Stimulated activated CD8-positive, alpha-beta memory T cell treated with anti-CD3 and anti-CD28 coated beads, Interleukin-4, amount 100 ng/mL, for 4 hours (primary cell): Measurements from ENCODE around the gene KHDC1.
"Not testable (repeated sequence)": the region's sequence is repeated elsewhere in the genome, so short reads cannot be mapped to it uniquely, and the experiment has no call there.

Source experiments
- DNase-seq, 2 donors: peaks; one replicate each; pipeline ENCODE4 v3.0.0-alpha.2; 2020; ENCODE audit warnings: low read depth in 2 of 2, low spot score in 1 of 2

The KHDC1 gene

DNA sequence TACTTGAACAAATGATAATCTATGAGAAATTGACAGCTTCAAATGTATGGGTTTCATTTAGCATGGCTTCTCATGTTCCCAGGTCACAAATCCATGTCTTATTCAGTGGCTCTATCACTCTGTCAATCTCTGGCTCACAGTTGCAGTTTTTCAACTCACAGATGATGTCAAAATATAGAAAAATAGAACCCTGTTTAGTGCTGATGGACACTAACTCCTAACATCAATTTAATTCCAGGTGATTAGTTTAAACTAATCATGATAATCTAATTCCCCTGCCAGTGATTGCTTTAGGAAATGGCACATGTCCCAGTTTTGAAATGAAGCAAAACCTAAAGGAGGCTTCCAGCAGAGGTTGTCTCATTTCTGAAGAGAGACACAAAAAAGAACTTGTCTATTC is 13.0 kb downstream of the KHDC1 start:
- no peak for DNase-seq

- DNase-seq: no peak
These were observed 14.6 kb downstream of the KHDC1 start for GRCh38 chr6:73248192-73248903.

GRCh38 chr6:73242001-73242400 is 21.0 kb downstream of the KHDC1 start:
- no peak for DNase-seq

- no peak for DNase-seq
These were observed 22.3 kb downstream of the KHDC1 start for GRCh38 chr6:73240730-73241129.

GRCh38 chr6:73236144-73236750 is 26.7 kb downstream of the KHDC1 start:
- no peak for DNase-seq

GRCh38 chr6:73234733-73235132 is 28.3 kb downstream of the KHDC1 start:
- DNase-seq: no peak

DNA sequence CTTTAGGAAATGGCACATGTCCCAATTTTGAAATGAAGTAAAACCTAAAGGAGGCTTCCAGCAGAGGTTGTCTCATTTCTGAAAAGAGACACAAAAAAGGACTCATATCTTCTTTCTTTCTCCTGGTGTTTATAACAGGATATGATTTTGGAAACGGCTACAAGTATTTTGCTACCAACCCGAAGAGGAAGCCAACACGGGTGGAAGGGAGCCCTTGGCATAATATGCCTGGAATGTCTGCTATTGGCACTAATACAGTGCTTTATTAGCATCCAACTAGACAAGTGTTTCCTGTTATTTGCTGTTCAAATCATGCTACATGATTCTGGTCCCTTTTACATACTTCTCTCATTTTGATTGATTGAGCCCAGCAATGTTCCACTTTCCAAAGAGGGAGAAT is 29.0 kb downstream of the KHDC1 start:
- DNase-seq: not testable (repeated sequence)

DNA sequence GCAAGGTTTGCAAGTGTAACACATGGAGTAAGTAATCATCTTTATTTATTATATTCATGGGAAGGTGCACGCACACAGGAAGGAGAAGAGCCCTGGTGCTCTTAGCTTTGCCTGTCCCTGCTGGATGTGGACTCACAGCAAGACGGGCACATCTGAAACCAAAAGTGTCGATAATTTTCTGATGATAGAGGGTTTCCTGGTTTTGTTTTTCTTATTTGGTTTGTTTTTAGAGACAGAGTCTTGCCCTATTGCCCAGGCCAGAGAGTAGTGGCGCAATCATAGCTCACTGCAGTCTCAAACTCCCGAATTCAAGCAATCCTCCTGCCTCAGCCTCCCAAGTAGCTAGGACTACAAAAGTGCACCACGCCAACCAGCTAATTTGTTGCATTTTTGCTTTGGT is 29.9 kb downstream of the KHDC1 start:
- DNase-seq: no peak

DNA sequence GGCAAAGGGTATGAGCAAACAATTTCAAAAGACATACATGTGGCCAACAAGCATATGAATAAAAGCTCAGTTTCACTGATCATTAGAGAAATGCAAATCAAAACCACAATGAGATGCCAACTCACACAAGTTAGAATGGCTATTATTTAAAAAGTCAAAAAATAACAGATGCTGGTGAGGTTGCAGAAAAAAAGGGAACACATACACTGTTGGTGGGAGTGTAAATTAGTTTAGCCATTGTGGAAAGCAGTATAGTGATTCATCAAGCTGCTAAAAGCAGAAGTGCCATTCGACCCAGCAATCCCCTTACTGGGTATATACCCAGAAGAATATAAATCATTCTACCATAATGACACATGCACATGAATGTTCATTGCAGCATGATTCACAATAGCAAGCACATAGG is 31.0 kb downstream of the KHDC1 start:
- no peak for DNase-seq

DNA sequence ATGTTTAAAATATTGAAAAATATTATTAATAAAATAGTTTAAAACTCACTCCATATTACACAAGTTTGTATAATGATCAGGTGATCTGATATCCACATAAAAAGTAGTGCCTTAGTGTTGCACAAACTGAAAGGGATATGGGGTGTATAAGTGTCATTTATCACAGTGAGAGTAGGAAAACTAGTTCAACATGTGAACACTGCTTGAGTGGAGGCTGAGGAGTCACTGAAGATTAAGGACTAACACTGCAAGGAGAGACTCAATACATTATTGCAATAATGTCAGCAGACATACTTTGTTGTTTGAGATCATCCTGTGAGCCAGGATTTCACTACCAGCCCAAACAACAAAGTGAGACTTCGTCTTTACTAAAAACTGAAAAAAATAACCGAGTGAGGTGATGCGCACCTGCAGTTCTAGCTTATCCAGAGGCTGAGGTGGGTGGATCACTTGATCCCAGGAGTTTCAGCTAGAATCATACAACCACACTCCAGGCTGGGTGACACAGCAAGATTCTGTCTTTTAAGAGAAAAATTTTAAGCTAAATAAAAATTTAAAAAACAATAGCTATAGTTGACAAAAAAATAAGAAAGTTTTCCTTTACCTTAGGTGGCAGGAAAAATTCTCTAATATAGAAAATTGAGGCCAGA is 35.3 kb downstream of the KHDC1 start:
- DNase-seq: no peak

DNA sequence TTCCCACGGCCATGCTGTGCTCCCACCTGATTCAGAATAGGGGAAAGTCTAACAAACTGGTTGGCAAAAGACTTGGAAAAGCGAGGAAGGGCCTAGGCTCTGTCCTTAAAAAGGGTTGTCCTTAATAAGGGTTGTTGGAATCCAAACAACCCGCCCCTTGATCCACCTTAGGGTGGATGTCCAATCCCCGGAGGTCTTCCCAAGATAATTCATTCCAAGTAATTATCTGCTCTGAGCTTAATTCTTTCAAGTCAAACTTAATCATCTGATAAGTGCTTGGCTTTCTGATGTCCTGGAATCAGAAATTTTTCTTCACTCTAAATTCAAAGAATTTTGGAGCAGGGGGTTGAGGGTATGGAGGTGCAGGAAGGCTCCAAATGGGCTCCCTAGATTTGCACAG is 37.6 kb downstream of the KHDC1 start, which contains the start of gene KHDC1L:
Gene KHDC1L (minus strand): TSS at position 101 of the 400 bp plus-strand sequence. CDS start 88 bp downstream, at position 13.
- DNase-seq: no peak

DNA sequence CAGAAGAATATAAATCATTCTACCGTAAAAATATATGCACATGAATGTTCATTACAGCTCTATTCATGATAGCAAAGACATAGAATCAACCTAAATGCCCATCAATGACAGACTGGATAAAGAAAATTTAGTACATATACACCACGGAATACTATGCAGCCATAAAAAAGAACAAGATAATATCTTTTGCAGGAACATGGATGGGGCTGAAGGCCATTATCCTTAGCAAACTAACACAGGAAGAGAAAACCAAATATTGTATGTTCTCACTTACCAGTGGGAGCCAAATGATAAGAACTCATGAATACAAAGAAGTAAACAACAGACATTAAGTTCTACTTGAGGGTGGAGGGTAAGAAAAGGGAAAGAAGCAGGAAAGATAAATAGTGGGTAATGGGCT is 46.1 kb downstream of the KHDC1 start:
- DNase-seq: no peak

DNA sequence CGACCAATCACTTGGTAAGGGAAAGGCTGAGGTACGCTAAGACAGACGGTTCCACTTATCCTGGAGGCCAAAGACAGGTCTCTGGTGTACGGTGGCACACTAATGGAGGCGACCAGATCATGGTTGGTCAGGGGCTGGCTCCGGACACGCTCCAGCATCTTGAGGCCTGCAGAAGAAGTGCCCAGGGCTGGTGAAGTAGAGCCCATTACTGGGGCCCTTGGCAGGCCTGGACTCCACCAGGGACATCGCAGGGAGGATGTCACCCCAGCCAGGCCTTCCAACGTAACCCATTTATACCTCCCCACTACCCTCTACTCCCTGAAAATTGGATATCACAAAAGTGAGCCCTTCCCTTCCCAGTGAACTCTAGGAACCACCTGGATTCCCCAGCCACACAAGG is 53.9 kb downstream of the KHDC1 start:
- no peak for DNase-seq

DNA sequence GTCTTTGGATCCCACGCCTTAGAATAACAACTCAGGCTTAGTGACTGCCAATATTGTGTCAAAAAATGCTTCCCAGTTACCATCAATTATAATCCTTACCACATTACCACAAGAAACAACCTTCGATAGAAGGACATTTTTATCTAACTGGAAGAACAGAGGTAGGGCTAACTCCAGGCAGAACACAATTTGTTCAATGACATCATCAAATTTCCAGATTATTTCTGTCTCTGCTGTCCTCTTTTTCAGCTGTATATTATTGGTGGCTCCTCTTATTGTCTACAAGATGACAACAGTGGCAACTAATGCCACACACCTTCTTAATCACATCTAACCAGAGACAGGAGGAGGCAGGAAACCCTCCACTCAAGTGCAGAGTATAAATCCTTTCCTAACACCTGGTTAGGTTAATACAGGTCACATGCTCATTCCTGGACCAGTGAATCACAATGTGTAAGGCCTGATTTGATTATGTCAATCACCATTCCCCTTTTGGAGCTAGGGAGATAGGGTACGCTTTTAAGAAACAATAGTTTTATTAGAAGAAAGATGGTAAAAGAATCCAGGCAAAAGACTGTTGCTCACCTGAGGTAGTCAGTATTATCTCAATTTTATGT is 55.7 kb downstream of the KHDC1 start:
- DNase-seq: no peak

DNA sequence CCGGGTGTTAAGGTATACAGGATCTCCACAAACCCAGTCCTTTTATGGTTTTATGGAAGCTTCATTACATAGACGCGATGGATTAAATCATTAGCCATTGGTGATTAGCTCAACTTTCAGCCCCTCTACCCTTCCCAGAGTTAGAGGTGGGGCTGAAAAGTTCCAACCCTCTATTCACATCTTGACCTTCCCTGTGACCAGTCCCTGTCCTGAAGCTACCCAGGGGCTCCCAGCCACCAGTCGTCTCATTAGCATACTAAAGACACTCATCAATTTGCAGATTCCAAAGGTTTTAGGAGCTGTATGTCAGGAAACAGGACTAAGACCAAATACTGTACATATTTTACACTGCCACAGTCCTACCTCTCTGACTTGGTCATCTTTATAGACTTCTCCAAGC is 58.7 kb downstream of the KHDC1 start:
- DNase-seq: no peak

- DNase-seq: no peak
These were observed 59.9 kb downstream of the KHDC1 start for GRCh38 chr6:73203098-73203497.

DNA sequence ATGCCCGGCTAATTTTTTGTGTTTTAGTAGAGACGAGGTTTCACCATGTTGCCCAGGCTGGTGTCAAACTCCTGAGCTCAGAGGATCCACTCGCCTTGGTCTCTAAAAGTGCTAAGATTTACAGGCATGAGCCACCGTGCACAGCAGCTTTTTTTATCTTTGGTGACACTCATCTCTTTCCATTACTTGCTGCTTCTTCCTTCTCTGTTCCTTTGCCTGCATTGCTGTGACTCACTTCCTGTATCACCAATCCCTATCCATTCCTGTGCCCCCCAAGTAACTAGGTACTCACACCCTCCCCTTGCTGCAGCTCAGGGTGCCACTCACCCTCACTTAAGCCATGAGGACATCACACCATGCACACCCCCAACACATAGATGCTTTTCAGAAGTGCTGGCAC is 62.3 kb downstream of the KHDC1 start:
- no peak for DNase-seq

DNA sequence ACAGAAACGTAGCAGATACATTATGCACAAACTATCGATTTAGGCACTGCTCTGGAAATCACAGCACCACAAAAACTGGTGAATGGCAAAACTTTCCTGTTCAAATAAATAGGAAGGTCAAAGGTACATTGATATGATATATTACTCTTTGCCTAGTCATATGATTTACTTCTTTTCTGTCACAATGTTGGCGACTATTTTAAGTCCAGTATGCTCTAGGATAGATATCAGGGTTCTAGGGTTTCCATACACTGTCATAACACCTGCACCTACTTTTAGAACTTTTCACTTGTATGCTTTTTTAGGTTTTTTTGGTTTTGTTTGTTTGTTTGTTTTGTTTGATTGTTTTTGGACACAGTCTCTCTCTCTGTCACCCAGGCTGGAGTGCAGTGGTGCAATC is 62.7 kb downstream of the KHDC1 start:
- no peak for DNase-seq

DNA sequence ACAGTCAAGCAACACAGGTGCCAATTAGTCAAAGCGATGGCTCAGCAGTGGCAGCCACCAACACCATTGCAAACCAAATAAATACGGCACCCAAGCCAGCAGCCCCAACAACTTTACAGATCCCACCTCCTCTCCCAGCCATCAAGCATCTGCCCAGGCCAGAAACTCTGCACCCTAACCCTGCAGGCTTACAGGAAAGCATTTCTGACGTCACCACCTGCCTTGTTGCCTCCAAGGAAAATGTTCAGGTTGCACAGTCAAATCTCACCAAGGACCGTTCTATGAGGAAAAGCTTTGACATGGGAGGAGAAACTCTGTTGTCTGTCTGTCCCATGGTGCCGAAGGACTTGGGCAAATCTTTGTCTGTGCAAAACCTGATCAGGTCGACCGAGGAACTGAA is 68.3 kb downstream of the KHDC1 start:
- no peak for DNase-seq

GRCh38 chr6:73193302-73193701 is 69.7 kb downstream of the KHDC1 start:
- not testable (repeated sequence) for DNase-seq
